HG02852 (cell line): ENCODE data around the gene EFL1.
"Not testable (repeated sequence)": the region's sequence is repeated elsewhere in the genome, so short reads cannot be mapped to it uniquely, and the experiment has no call there.

Source experiments
- ATAC-seq: cut with Tn5 transposase; IDR thresholded peaks from one replicate; pipeline ENCODE4 v1.9.1; 2021; ENCODE audit warnings: mild to moderate bottlenecking, moderate library complexity; ENCODE audit not compliant: unreplicated experiment

The EFL1 gene

GRCh38 chr15:82204575-82204974, 58.0 kb downstream of the EFL1 start:
- not testable (repeated sequence) for ATAC-seq

- peak; percentile 87 for ATAC-seq
Observed at GRCh38 chr15:82197733-82198594, 64.6 kb downstream of the EFL1 start.

- ATAC-seq: no peak
Observed at GRCh38 chr15:82196353-82196752, 66.2 kb downstream of the EFL1 start.

- not testable (repeated sequence) for ATAC-seq
Observed at GRCh38 chr15:82195818-82196217, 66.7 kb downstream of the EFL1 start.

- not testable (repeated sequence) for ATAC-seq
Observed at GRCh38 chr15:82194488-82194887, 68.0 kb downstream of the EFL1 start.

- not testable (repeated sequence) for ATAC-seq
Observed at GRCh38 chr15:82193435-82193834, 69.1 kb downstream of the EFL1 start.

GRCh38 chr15:82192394-82192793, 70.1 kb downstream of the EFL1 start:
- not testable (repeated sequence) for ATAC-seq

GRCh38 chr15:82186719-82187406, 75.7 kb downstream of the EFL1 start:
- peak; percentile 85 for ATAC-seq

GRCh38 chr15:82186161-82186560, 76.4 kb downstream of the EFL1 start:
- ATAC-seq: no peak

GRCh38 chr15:82184776-82185175, 77.8 kb downstream of the EFL1 start:
- ATAC-seq: no peak

- ATAC-seq: no peak
Observed at GRCh38 chr15:82184355-82184754, 78.2 kb downstream of the EFL1 start.

- no peak for ATAC-seq
Observed at GRCh38 chr15:82183121-82184031, 79.2 kb downstream of the EFL1 start.

- ATAC-seq: no peak
Observed at GRCh38 chr15:82181371-82181770, 81.2 kb downstream of the EFL1 start.

- no peak for ATAC-seq
Observed at GRCh38 chr15:82178061-82178460, 84.5 kb downstream of the EFL1 start.

GRCh38 chr15:82177291-82178010, 85.1 kb downstream of the EFL1 start:
- ATAC-seq: no peak

- ATAC-seq: no peak
Observed at GRCh38 chr15:82176542-82176941, 86.0 kb downstream of the EFL1 start.

GRCh38 chr15:82174471-82175235, 87.9 kb downstream of the EFL1 start:
- ATAC-seq: no peak

GRCh38 chr15:82173108-82173507, 89.4 kb downstream of the EFL1 start:
- no peak for ATAC-seq

GRCh38 chr15:82172506-82172905, 90.0 kb downstream of the EFL1 start:
- ATAC-seq: no peak

GRCh38 chr15:82168757-82169156, 93.8 kb downstream of the EFL1 start:
- no peak for ATAC-seq
